ENCODE data around the gene DMRTA1. TPM values are rescaled to one million over a fixed set of nuclear protein-coding genes. Genes with fewer than 3 reads are reported as not detected.

The DMRTA1 gene
- total RNA-seq, 1 donor from 2014 or later: 1.7 TPM

GRCh38 chr9:22449719-22450118 is 3.1 kb downstream of the DMRTA1 start:
- TF ChIP-seq, protein P1, sequence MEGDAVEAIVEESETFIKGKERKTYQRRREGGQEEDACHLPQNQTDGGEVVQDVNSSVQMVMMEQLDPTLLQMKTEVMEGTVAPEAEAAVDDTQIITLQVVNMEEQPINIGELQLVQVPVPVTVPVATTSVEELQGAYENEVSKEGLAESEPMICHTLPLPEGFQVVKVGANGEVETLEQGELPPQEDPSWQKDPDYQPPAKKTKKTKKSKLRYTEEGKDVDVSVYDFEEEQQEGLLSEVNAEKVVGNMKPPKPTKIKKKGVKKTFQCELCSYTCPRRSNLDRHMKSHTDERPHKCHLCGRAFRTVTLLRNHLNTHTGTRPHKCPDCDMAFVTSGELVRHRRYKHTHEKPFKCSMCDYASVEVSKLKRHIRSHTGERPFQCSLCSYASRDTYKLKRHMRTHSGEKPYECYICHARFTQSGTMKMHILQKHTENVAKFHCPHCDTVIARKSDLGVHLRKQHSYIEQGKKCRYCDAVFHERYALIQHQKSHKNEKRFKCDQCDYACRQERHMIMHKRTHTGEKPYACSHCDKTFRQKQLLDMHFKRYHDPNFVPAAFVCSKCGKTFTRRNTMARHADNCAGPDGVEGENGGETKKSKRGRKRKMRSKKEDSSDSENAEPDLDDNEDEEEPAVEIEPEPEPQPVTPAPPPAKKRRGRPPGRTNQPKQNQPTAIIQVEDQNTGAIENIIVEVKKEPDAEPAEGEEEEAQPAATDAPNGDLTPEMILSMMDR (IDR thresholded peaks at IDR 0.05): no peak
- intact Hi-C loops (cut with DNase I): loop anchor here (5.0 to 10.0 kb wide), 3 partner anchors 145 to 637 kb away; no protein-coding TSS in a partner anchor
- H3K36me3 ChIP-seq: no peaks in the 10 kb centered on the region
- ATAC-seq: no peak
- no peak overlapping the region for H3K27ac ChIP-seq
- peaks cover 9% of the 10 kb centered on the region for H3K4me1 ChIP-seq
- H3K9me3 ChIP-seq: no peaks in the 10 kb centered on the region
- H3K4me3 ChIP-seq: no peak overlapping the region
- no peak for DNase-seq
- peaks cover 29% of the 10 kb centered on the region for H3K27me3 ChIP-seq (ENCODE audit: low read depth)

DNA sequence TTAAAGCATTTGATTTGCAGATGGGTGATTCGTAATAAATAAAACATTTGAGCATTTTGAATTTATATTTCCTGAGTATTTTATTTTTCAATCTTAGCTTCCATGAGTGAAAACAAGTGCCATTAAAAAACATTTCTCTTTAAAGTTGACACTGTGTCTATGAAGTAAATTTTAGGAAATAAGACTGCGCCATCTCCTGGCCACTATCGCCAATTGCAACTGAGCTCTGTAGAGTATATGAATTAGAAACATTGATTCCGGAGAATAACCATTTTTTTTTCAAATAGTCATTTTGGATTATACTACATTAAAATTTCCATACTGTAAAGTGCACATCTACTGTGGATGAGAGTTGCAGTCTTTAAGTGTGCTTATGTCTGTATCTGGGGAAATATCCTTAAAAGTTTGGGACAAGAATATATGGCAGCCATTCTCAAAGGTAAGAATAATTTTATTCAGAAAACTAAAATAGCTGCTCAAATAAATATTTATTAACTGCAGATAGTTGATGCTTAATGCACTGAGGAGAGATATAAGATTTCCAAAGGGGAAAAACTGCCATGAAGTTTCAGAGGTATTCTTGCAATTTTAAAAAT is 5.9 kb downstream of the DMRTA1 start:
- peak; percentile 49 to 64 for ATAC-seq
- no peaks in the 10 kb centered on the region for H3K36me3 ChIP-seq
- H3K4me3 ChIP-seq: no peak overlapping the region
- peak; percentile 51 for DNase-seq
- H3K4me1 ChIP-seq: no peaks in the 10 kb centered on the region
- TF ChIP-seq, protein P1 (IDR thresholded peaks at IDR 0.05): peak; percentile 87
- peaks cover 10% of the 10 kb centered on the region for H3K27me3 ChIP-seq (ENCODE audit: low read depth)
- H3K27ac ChIP-seq: no peak overlapping the region
- intact Hi-C loops (cut with DNase I): loop anchor here (5.0 kb wide), 2 partner anchors 210 to 640 kb away; no protein-coding TSS in a partner anchor
- no peaks in the 10 kb centered on the region for H3K9me3 ChIP-seq

DNA sequence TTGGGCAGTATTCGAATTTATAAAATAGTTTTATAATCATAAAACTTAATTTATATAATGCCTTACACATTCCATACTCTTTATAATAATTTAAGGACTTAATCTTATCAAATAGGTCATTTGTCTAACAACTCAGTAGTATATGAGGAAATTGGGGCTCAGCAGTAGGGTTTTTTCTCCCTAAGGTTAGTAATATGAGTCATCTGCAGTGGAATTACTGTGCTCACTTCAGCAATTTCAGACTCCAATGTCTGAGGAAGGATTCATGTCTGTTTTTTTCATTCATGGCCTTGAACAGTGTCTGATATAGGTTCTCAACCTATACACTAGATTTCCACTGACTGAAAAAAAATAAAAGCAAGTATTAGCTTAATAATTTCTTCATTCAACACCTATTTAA is 7.4 kb downstream of the DMRTA1 start:
- Histone ChIP-seq H3K9me3 (no peaks in the 10 kb centered on the region), H3K27me3 (ENCODE audit: low read depth) (peaks cover 4% of the 10 kb centered on the region), H3K36me3 (no peaks in the 10 kb centered on the region), H3K4me3 (no peak overlapping the region), H3K4me1 (no peaks in the 10 kb centered on the region), H3K27ac (no peak overlapping the region)
- DNase-seq: no peak
- ATAC-seq: no peak
- intact Hi-C loops (cut with DNase I): loop anchor here (5.0 kb wide), 2 partner anchors 212 to 642 kb away; no protein-coding TSS in a partner anchor
- TF ChIP-seq, protein P1 (IDR thresholded peaks at IDR 0.05): no peak

DNA sequence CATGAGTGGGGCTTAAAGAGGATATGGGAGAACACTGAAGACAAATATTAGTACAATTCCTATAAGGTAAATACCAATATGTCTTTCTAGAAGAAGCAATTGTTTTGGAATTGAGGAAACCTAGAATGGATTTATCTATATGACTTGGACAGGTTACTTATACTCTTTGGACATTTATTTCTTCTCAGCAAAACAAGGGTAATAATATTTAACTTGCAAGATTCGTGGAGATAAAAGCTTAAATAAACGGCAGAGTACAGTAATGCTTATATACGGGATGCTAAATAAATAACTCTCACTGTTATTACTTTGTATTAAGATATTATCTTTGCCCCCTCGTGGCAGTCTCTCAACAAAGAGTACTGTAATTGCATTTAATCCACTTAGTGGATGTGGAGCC is 8.6 kb downstream of the DMRTA1 start:
- ATAC-seq (no peak), DNase-seq (no peak)
- no peak overlapping the region for H3K4me3 ChIP-seq
- H3K9me3 ChIP-seq: no peaks in the 10 kb centered on the region
- H3K36me3 ChIP-seq: no peaks in the 10 kb centered on the region
- no peaks in the 10 kb centered on the region for H3K4me1 ChIP-seq
- H3K27ac ChIP-seq: no peak overlapping the region
- intact Hi-C loops (cut with DNase I): no loop called here
- H3K27me3 ChIP-seq (ENCODE audit: low read depth): peaks cover 4% of the 10 kb centered on the region
- TF ChIP-seq, protein P1 (IDR thresholded peaks at IDR 0.05): no peak

GRCh38 chr9:22457448-22457847 is 10.8 kb downstream of the DMRTA1 start:
- DNase-seq (no peak), ATAC-seq (no peak)
- TF ChIP-seq, protein P1 (IDR thresholded peaks at IDR 0.05): no peak
- no peak overlapping the region for H3K4me3 ChIP-seq
- no peak overlapping the region for H3K27ac ChIP-seq
- no peaks in the 10 kb centered on the region for H3K9me3 ChIP-seq
- intact Hi-C loops (cut with DNase I): no loop called here
- H3K27me3 ChIP-seq (ENCODE audit: low read depth): no peaks in the 10 kb centered on the region
- H3K4me1 ChIP-seq: no peaks in the 10 kb centered on the region
- no peaks in the 10 kb centered on the region for H3K36me3 ChIP-seq
